Heart right ventricle (tissue), 16 donors: Measurements from ENCODE around the gene LILRB3. TPM values are rescaled to one million over a fixed set of nuclear protein-coding genes. Genes with fewer than 3 reads are reported as not detected.
"Not testable (repeated sequence)": the region's sequence is repeated elsewhere in the genome, so short reads cannot be mapped to it uniquely, and the experiment has no call there.

Source experiments
- ATAC-seq, 8 donors: fragments of 200-7000 bp; cut with Tn5 transposase; one replicate each; pipeline ENCODE4 v1.9.1; 2020; ENCODE audit warnings: mild to moderate bottlenecking in 8 of 8, moderate library complexity in 8 of 8, moderate number of reproducible peaks in 1 of 8
- DNase-seq, 2 donors: peaks; one replicate each; pipeline ENCODE4 v3.0.0-alpha.2; 2020
- H3K27ac ChIP-seq, 10 donors: fragments of 200-600 bp; sonication (generic) in 2 of 10; one replicate each; pipeline versions ENCODE4 v1.5.0 to v1.8.0; 2020 to 2022; ENCODE audit warnings: mild to moderate bottlenecking in 3 of 10
- H3K27me3 ChIP-seq, 7 donors: fragments of 200-600 bp; one replicate each; pipeline ENCODE4 v1.8.0; 2021 to 2022; ENCODE audit warnings: mild to moderate bottlenecking in 2 of 7
- H3K36me3 ChIP-seq, 9 donors: fragments of 200-600 bp; sonication (generic) in 1 of 9; one replicate each; pipeline versions ENCODE4 v1.5.0 to v1.8.0; 2020 to 2022; ENCODE audit warnings: mild to moderate bottlenecking in 2 of 9
- H3K4me1 ChIP-seq, 9 donors: fragments of 200-600 bp; sonication (generic) in 1 of 9; one replicate each; pipeline versions ENCODE4 v1.5.0 to v1.8.0; 2020 to 2022; ENCODE audit warnings: mild to moderate bottlenecking in 4 of 9
- H3K4me3 ChIP-seq, 10 donors: fragments of 200-600 bp; sonication (generic) in 2 of 10; one replicate each; pipeline versions ENCODE4 v1.5.0 to v1.8.0; 2020 to 2022; ENCODE audit warnings: mild to moderate bottlenecking in 7 of 10, moderate library complexity in 2 of 10
- H3K9me3 ChIP-seq, 11 donors: fragments of 200-600 bp in 10 of 11; sonication (generic) in 2 of 11; one replicate each; pipeline versions ENCODE4 v1.5.0 to v1.8.0; 2013 to 2022; ENCODE audit warnings: mild to moderate bottlenecking in 2 of 11, control low read depth in 1 of 11, moderate library complexity in 1 of 11
- WGBS, 2 donors: extraction: QIAGEN DNeasy Blood & Tissue Kit; methylation state at CpG; one replicate each; pipeline ENCODE4 v1.1.7; 2013; ENCODE audit warnings: inconsistent platforms in 1 of 2; 5-methylcytosine and 5-hydroxymethylcytosine counted together
- intact Hi-C, 10 donors: fragments of 100-400 bp; cut with DNase I; formaldehyde crosslinking; loops; one replicate each; pipeline versions ENCODE4 v1.11.1 to v1.14.2; 2022
- polyA plus RNA-seq, 2 donors: library from polyadenylated mRNA; stranded (reverse); fragments of 200-250 nt; gene quantifications; one replicate each; pipeline ENCODE4 v1.2.3, GENCODE V29; 2013
- total RNA-seq, 10 donors: library from RNA; stranded (reverse); fragmentation: NEBNext Ultra II Directional in 3 of 10; extraction: Animal tissue kit (Norgen Biotek cat#: 25700) in 3 of 10; gene quantifications; one replicate each; pipeline versions ENCODE4 v1.2.1 to v1.2.4, GENCODE V29; 2021 to 2023
- TF ChIP-seq, protein P1 (sequence below), 9 donors: fragments of 200-600 bp; sonication (generic) in 2 of 9; IDR thresholded peaks; one replicate each; pipeline versions ENCODE4 v1.5.0 to v1.8.0; 2021 to 2022; ENCODE audit warnings: antibody characterized with exemption in 9 of 9, mild to moderate bottlenecking in 5 of 9, moderate library complexity in 1 of 9
- donor health status: Arrhythmogenic right ventricular cardiomyopathy.
- donor health status: ischemic (EF 13 %, LVEDD 7.1; RV severe dilation, severe dysfunction).
- donor health status: healthy with polysubstance abuse.
- donor health status: DM: no; HTN: yes; CAD: no.
- donor health status: DM: no; HTN: no; CAD: no.
- donor health status: ischemic (EF 25% LVEDD 6.9; RV normal size, moderate dysfunction).
- donor health status: ischemic (EF 25% LVEDD 5.7; RV mildly dilated, moderate dysfunction).
- donor health status: healthy.
- donor health status: DM: yes; HTN: yes; CAD: no.
- donor health status: Ischemic cardiomyopathy.
- donor health status: ischemic (EF 35%, LVEDD 5.7; RV mildly dilated, moderate dysfunction).
- donor health status: nonischemic (EF 11% LVEDD 7.7; RV severe dilation, severe dysfunction).
- donor health status: DM: yes; HTN: yes; CAD: no.
- donor health status: PGD.
- donor health status: ischemic (EF 29% LVEDD 5.4; RV normal size, mild dysfunction).
- donor health status: nonischemic (EF 23%, LVEDD 6.1; RV moderate dilation, normal function).

The LILRB3 gene
- total and polyA plus RNA-seq, 12 donors = 0.71 to 18.3 (median 2.3) TPM

- no peaks in the 10 kb centered on the region for H3K4me1 ChIP-seq
- TF ChIP-seq, protein P1, sequence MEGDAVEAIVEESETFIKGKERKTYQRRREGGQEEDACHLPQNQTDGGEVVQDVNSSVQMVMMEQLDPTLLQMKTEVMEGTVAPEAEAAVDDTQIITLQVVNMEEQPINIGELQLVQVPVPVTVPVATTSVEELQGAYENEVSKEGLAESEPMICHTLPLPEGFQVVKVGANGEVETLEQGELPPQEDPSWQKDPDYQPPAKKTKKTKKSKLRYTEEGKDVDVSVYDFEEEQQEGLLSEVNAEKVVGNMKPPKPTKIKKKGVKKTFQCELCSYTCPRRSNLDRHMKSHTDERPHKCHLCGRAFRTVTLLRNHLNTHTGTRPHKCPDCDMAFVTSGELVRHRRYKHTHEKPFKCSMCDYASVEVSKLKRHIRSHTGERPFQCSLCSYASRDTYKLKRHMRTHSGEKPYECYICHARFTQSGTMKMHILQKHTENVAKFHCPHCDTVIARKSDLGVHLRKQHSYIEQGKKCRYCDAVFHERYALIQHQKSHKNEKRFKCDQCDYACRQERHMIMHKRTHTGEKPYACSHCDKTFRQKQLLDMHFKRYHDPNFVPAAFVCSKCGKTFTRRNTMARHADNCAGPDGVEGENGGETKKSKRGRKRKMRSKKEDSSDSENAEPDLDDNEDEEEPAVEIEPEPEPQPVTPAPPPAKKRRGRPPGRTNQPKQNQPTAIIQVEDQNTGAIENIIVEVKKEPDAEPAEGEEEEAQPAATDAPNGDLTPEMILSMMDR (IDR thresholded peaks at IDR 0.05) = no peak
- intact Hi-C loops = no loop called here
- DNase-seq (no peak), ATAC-seq (no peak)
- peaks cover 0 to 33% (median 0%) of the 10 kb centered on the region in 9 donors for H3K36me3 ChIP-seq
- no peak overlapping the region for H3K4me3 ChIP-seq
- WGBS, 2 donors = 82 to 90% methylated on average over 9 of the region's 9 CpGs
- H3K27ac ChIP-seq = no peak overlapping the region
- H3K27me3 ChIP-seq = peaks cover 0 to 2% (median under 1%) of the 10 kb centered on the region in 7 donors
- H3K9me3 ChIP-seq = no peaks in the 10 kb centered on the region
Observed at GRCh38 chr19:54216869-54217268, 5.9 kb downstream of the LILRB3 start.

GRCh38 chr19:54214734-54215133 is 8.1 kb downstream of the LILRB3 start:
- ATAC-seq, H3K9me3 ChIP-seq, H3K27me3 ChIP-seq, H3K27ac ChIP-seq, DNase-seq, H3K4me3 ChIP-seq, intact Hi-C loops: not testable (repeated sequence)
- WGBS, 2 donors = 90 to 98% methylated on average over 12 to 14 of the region's 19 CpGs
- Histone ChIP-seq H3K36me3 (peaks cover 0 to 33% (median 0%) of the 10 kb centered on the region in 9 donors), H3K4me1 (peaks cover under 1 to 18% (median 11%) of the 10 kb centered on the region in 9 donors)

- peaks cover 0 to 31% (median 0%) of the 10 kb centered on the region in 9 donors for H3K36me3 ChIP-seq
- H3K27ac ChIP-seq, H3K4me3 ChIP-seq, ATAC-seq, H3K27me3 ChIP-seq, DNase-seq, intact Hi-C loops, H3K9me3 ChIP-seq: not testable (repeated sequence)
- peaks cover 5 to 23% (median 16%) of the 10 kb centered on the region in 9 donors for H3K4me1 ChIP-seq
- 41 to 46% methylated on average over 4 of the region's 5 CpGs for WGBS, 2 donors
Observed at GRCh38 chr19:54214217-54214616, 8.6 kb downstream of the LILRB3 start.

GRCh38 chr19:54211235-54211634 is 11.6 kb downstream of the LILRB3 start:
- no peak for DNase-seq
- intact Hi-C loops = no loop called here
- Histone ChIP-seq H3K36me3 (peaks cover 0 to 34% (median 16%) of the 10 kb centered on the region in 9 donors), H3K27ac (peak overlapping the region in 1 of 10 donors; percentile 96), H3K9me3 (no peaks in the 10 kb centered on the region), H3K4me3 (peak overlapping the region in 1 of 10 donors; percentile 31), H3K27me3 (no peaks in the 10 kb centered on the region), H3K4me1 (peaks cover 12 to 53% (median 38%) of the 10 kb centered on the region in 9 donors)
- ATAC-seq = no peak
- TF ChIP-seq, protein P1 (IDR thresholded peaks at IDR 0.05) = no peak
- 82 to 88% methylated on average over 12 of the region's 12 CpGs for WGBS, 2 donors

- ATAC-seq = peak; percentile 37 to 78 (median 66)
- H3K4me1 ChIP-seq = peaks cover 12 to 66% (median 51%) of the 10 kb centered on the region in 9 donors
Observed at GRCh38 chr19:54209811-54210494, 12.9 kb downstream of the LILRB3 start.

More at GRCh38 chr19:54209811-54210494, 12.9 kb downstream of the LILRB3 start:
- Histone ChIP-seq H3K9me3 (no peaks in the 10 kb centered on the region), H3K27ac (peak overlapping the region in 9 of 10 donors; percentile 6 to 96 (median 78)), H3K36me3 (peaks cover 0 to 43% (median 28%) of the 10 kb centered on the region in 9 donors), H3K4me3 (peak overlapping the region in 1 of 10 donors; percentile 34), H3K27me3 (no peaks in the 10 kb centered on the region)
- 32 to 41% methylated on average over 10 of the region's 10 CpGs for WGBS, 2 donors
- intact Hi-C loops = no loop called here
- peak; percentile 72 to 82 for DNase-seq
- TF ChIP-seq, protein P1 (IDR thresholded peaks at IDR 0.05) = no peak
